Prostate gland (tissue), 2 donors: ENCODE data around the gene PIGK.

ENCODE experiments used
- POLR2A ChIP-seq: fragments of 450-650 bp; IDR thresholded peaks from one replicate; pipeline ENCODE4 v1.6.1; 2016; ENCODE audit warnings: antibody characterized with exemption, mild to moderate bottlenecking
- POLR2AphosphoS5 ChIP-seq: sonication (generic); formaldehyde crosslinking; IDR thresholded peaks from one replicate; pipeline ENCODE4 v1.6.1; 2017; ENCODE audit warnings: antibody characterized with exemption
- TF ChIP-seq, protein P1 (sequence below), 4 experiments: fragments of 200-600 bp in 2 of 4; fragments of 450-650 bp in 2 of 4; sonication (generic) in 2 of 4; IDR thresholded peaks; 1 replicate in 3 of 4; 2 replicates in 1 of 4; pipeline ENCODE4 v1.5.1; 2016 to 2019; ENCODE audit warnings: antibody characterized with exemption in 4 of 4, mild to moderate bottlenecking in 2 of 4, moderate library complexity in 2 of 4

DNA sequence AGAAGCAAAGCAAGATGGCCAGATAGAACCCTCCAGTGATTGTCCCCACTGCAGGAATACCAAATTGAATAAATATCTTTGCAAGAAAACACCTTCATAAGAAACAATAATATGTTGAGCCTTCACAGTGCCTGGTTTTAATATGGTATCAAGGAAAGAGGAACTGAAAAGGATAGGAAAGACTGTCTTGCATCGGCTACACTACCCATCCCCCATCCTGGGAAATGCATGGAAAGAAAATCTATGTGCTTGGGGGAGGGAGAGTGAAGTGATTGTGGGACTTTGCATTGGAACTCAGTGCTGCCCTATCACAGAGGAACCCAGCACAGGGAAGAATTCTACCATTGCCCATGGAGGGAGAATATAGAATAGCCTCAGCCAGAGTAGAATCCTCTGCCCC is 34.0 kb upstream of the PIGK start:
- TF ChIP-seq POLR2A (no peak), POLR2AphosphoS5 (no peak)
- TF ChIP-seq, protein P1, sequence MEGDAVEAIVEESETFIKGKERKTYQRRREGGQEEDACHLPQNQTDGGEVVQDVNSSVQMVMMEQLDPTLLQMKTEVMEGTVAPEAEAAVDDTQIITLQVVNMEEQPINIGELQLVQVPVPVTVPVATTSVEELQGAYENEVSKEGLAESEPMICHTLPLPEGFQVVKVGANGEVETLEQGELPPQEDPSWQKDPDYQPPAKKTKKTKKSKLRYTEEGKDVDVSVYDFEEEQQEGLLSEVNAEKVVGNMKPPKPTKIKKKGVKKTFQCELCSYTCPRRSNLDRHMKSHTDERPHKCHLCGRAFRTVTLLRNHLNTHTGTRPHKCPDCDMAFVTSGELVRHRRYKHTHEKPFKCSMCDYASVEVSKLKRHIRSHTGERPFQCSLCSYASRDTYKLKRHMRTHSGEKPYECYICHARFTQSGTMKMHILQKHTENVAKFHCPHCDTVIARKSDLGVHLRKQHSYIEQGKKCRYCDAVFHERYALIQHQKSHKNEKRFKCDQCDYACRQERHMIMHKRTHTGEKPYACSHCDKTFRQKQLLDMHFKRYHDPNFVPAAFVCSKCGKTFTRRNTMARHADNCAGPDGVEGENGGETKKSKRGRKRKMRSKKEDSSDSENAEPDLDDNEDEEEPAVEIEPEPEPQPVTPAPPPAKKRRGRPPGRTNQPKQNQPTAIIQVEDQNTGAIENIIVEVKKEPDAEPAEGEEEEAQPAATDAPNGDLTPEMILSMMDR (IDR thresholded peaks at IDR 0.05): no peak
